NT2/D1 (cell line): ENCODE data around the gene FRMD3.

Source experiments
- DNase-seq: peaks from one replicate; pipeline ENCODE4 v3.0.0-alpha.2; 2011; ENCODE audit warnings: low read depth, low spot score
- H3K27me3 ChIP-seq: 2 replicates; pipeline ENCODE4 v1.6.0; 2011; ENCODE audit warnings: mild to moderate bottlenecking; ENCODE audit not compliant: insufficient read length, insufficient read depth
- H3K36me3 ChIP-seq: 2 replicates; pipeline ENCODE4 v1.6.1; 2011; ENCODE audit warnings: mild to moderate bottlenecking, low read length, mixed read lengths; ENCODE audit not compliant: insufficient read depth, insufficient read length
- H3K4me1 ChIP-seq: 2 replicates; pipeline ENCODE4 v1.5.1; 2011; ENCODE audit not compliant: insufficient read depth, insufficient read length
- H3K4me3 ChIP-seq: 2 replicates; pipeline ENCODE4 v1.5.1; 2011; ENCODE audit warnings: low read depth; ENCODE audit not compliant: insufficient read length
- H3K9ac ChIP-seq: 2 replicates; pipeline ENCODE4 v1.6.0; 2011; ENCODE audit warnings: low read depth; ENCODE audit not compliant: insufficient read length
- H3K9me3 ChIP-seq: 2 replicates; pipeline ENCODE4 v1.5.1; 2011; ENCODE audit warnings: mild to moderate bottlenecking, low read length; ENCODE audit not compliant: insufficient read depth
- SUZ12 ChIP-seq: IDR thresholded peaks from 2 replicates; pipeline ENCODE4 v1.6.1; 2011; ENCODE audit not compliant: insufficient read length, insufficient read depth; ENCODE audit errors: extremely low read depth
- YY1 ChIP-seq: IDR thresholded peaks from 2 replicates; pipeline ENCODE4 v1.6.1; 2011; ENCODE audit not compliant: insufficient read length, insufficient read depth
- ZNF274 ChIP-seq: IDR thresholded peaks from 2 replicates; pipeline ENCODE4 v1.6.1; 2011; ENCODE audit warnings: mild to moderate bottlenecking, low read depth, low read length

The FRMD3 gene

GRCh38 chr9:83538172-83538889 lies at the start of gene FRMD3:
Gene FRMD3 (minus strand): TSS chr9:83538401. CDS start chr9:83538231, 170 bp downstream.
- no peak for TF ChIP-seq YY1
- TF ChIP-seq ZNF274, result no peak
- no peak for TF ChIP-seq SUZ12
- no peaks in the 10 kb centered on the region for H3K36me3 ChIP-seq
- no peaks in the 10 kb centered on the region for H3K9me3 ChIP-seq
- peaks cover 4% of the 10 kb centered on the region for H3K4me1 ChIP-seq
- H3K4me3 ChIP-seq, result peak within 1 kb of the TSS; percentile 69
- H3K27me3 ChIP-seq, result peaks cover 39% of the 10 kb centered on the region
- H3K9ac ChIP-seq, result peak within 1 kb of the TSS; percentile 79
- peak; percentile 68 for DNase-seq

- no peaks in the 10 kb centered on the region for H3K9me3 ChIP-seq
- TF ChIP-seq YY1, result no peak
- no peak for TF ChIP-seq SUZ12
- TF ChIP-seq ZNF274, result no peak
- no peak overlapping the region for H3K9ac ChIP-seq
- H3K36me3 ChIP-seq, result no peaks in the 10 kb centered on the region
- H3K4me1 ChIP-seq, result no peaks in the 10 kb centered on the region
- no peak for DNase-seq
- H3K27me3 ChIP-seq, result no peaks in the 10 kb centered on the region
- no peak overlapping the region for H3K4me3 ChIP-seq
Observed at GRCh38 chr9:83584995-83585394, 46.8 kb upstream of the FRMD3 start.

GRCh38 chr9:83583151-83584014 lies 45.2 kb upstream of the FRMD3 start:
- TF ChIP-seq SUZ12 (no peak), YY1 (no peak), ZNF274 (no peak)

GRCh38 chr9:83582029-83582428 lies 43.8 kb upstream of the FRMD3 start:
- Histone ChIP-seq H3K9ac (no peak overlapping the region), H3K36me3 (no peaks in the 10 kb centered on the region), H3K4me1 (no peaks in the 10 kb centered on the region), H3K9me3 (0 out of 2 replicates have a peak, but pooled peaks cover 9% of the 10 kb centered on the region), H3K27me3 (no peaks in the 10 kb centered on the region), H3K4me3 (no peak overlapping the region)
- TF ChIP-seq YY1, result no peak
- TF ChIP-seq ZNF274, result no peak
- TF ChIP-seq SUZ12, result no peak
- no peak for DNase-seq

More at GRCh38 chr9:83583151-83584014, 45.2 kb upstream of the FRMD3 start:
- Histone ChIP-seq H3K27me3 (no peaks in the 10 kb centered on the region), H3K9ac (no peak overlapping the region), H3K36me3 (no peaks in the 10 kb centered on the region), H3K4me1 (no peaks in the 10 kb centered on the region), H3K4me3 (no peak overlapping the region), H3K9me3 (0 out of 2 replicates have a peak, but pooled peaks cover 6% of the 10 kb centered on the region)
- DNase-seq, result peak; percentile 83

GRCh38 chr9:83574482-83574881 lies 36.3 kb upstream of the FRMD3 start:
- H3K27me3 ChIP-seq, result no peaks in the 10 kb centered on the region
- 0 out of 2 replicates have a peak, but pooled peaks cover 5% of the 10 kb centered on the region for H3K9me3 ChIP-seq
- H3K4me1 ChIP-seq, result no peaks in the 10 kb centered on the region
- no peak for TF ChIP-seq ZNF274
- TF ChIP-seq YY1, result no peak
- no peak for TF ChIP-seq SUZ12
- DNase-seq, result no peak
- H3K4me3 ChIP-seq, result no peak overlapping the region
- H3K36me3 ChIP-seq, result no peaks in the 10 kb centered on the region
- no peak overlapping the region for H3K9ac ChIP-seq

- Histone ChIP-seq H3K4me1 (no peaks in the 10 kb centered on the region), H3K27me3 (no peaks in the 10 kb centered on the region), H3K9me3 (no peaks in the 10 kb centered on the region), H3K4me3 (no peak overlapping the region), H3K9ac (no peak overlapping the region), H3K36me3 (no peaks in the 10 kb centered on the region)
- TF ChIP-seq YY1 (no peak), ZNF274 (no peak), SUZ12 (no peak)
- DNase-seq, result no peak
Observed at GRCh38 chr9:83572524-83572923, 34.3 kb upstream of the FRMD3 start.

- H3K4me3 ChIP-seq, result no peak overlapping the region
- H3K27me3 ChIP-seq, result no peaks in the 10 kb centered on the region
- TF ChIP-seq SUZ12 (no peak), YY1 (no peak), ZNF274 (no peak)
- no peak overlapping the region for H3K9ac ChIP-seq
- no peak for DNase-seq
- H3K4me1 ChIP-seq, result no peaks in the 10 kb centered on the region
- no peaks in the 10 kb centered on the region for H3K36me3 ChIP-seq
- H3K9me3 ChIP-seq, result peaks cover 5% of the 10 kb centered on the region; the same call in 1 of the 2 replicates
Observed at GRCh38 chr9:83570359-83570758, 32.2 kb upstream of the FRMD3 start.
